GM19397 (cell line): Measurements from ENCODE around the gene COX6B2.
"Not testable (repeated sequence)": the region's sequence is repeated elsewhere in the genome, so short reads cannot be mapped to it uniquely, and the experiment has no call there.

Experiments used
- ATAC-seq: cut with Tn5 transposase; IDR thresholded peaks from one replicate; pipeline ENCODE4 v1.9.1; 2021; ENCODE audit warnings: mild to moderate bottlenecking, moderate library complexity; ENCODE audit not compliant: unreplicated experiment

COX6B2 gene

GRCh38 chr19:55345101-55345817 is 9.3 kb downstream of the COX6B2 start:
- ATAC-seq: no peak

- ATAC-seq: no peak
Measured at GRCh38 chr19:55344444-55344843, 10.1 kb downstream of the COX6B2 start.

GRCh38 chr19:55341595-55342531 is 12.7 kb downstream of the COX6B2 start:
- ATAC-seq: no peak

GRCh38 chr19:55341171-55341588 is 13.3 kb downstream of the COX6B2 start:
- no peak for ATAC-seq

- ATAC-seq: no peak
Measured at GRCh38 chr19:55340784-55341147, 13.8 kb downstream of the COX6B2 start.

GRCh38 chr19:55339889-55340783 is 14.4 kb downstream of the COX6B2 start:
- ATAC-seq: no peak

GRCh38 chr19:55339105-55339888 is 15.2 kb downstream of the COX6B2 start, which contains the start of gene KMT5C:
Gene KMT5C, plus strand, starts transcription at chr19:55339876. Its CDS starts 2,061 bp downstream, at chr19:55341937.
- ATAC-seq: peak; percentile 84

- ATAC-seq: no peak
Measured at GRCh38 chr19:55336101-55336500, 18.4 kb downstream of the COX6B2 start.

- ATAC-seq: no peak
Measured at GRCh38 chr19:55333870-55334269, 20.6 kb downstream of the COX6B2 start.

GRCh38 chr19:55329791-55330190 is 24.7 kb downstream of the COX6B2 start:
- ATAC-seq: not testable (repeated sequence)

GRCh38 chr19:55328774-55329318 is 25.7 kb downstream of the COX6B2 start:
- ATAC-seq: not testable (repeated sequence)

- ATAC-seq: no peak
Measured at GRCh38 chr19:55325172-55325571, 29.3 kb downstream of the COX6B2 start, which contains the start of gene TMEM150B. Gene TMEM150B, minus strand, starts transcription at chr19:55325341. Its CDS starts 4,305 bp downstream, at chr19:55321036.

- no peak for ATAC-seq
Measured at GRCh38 chr19:55324662-55325061, 29.9 kb downstream of the COX6B2 start.

- ATAC-seq: no peak
Measured at GRCh38 chr19:55322204-55322885, 32.2 kb downstream of the COX6B2 start.

- ATAC-seq: no peak
Measured at GRCh38 chr19:55321466-55322137, 32.9 kb downstream of the COX6B2 start.

GRCh38 chr19:55320844-55321419 is 33.6 kb downstream of the COX6B2 start:
- no peak for ATAC-seq

GRCh38 chr19:55319785-55320184 is 34.7 kb downstream of the COX6B2 start:
- ATAC-seq: no peak

GRCh38 chr19:55316646-55317045 is 37.9 kb downstream of the COX6B2 start:
- ATAC-seq: no peak
